Adipocyte (in vitro differentiated cells): Measurements from ENCODE around the gene E2F3.

Source experiments
- DNase-seq: peaks from one replicate; pipeline ENCODE4 v3.0.0-alpha.2; 2015; ENCODE audit warnings: low read depth
- H3K27me3 ChIP-seq: replicated peaks from 2 replicates; pipeline ENCODE4 v1.7.0; 2013; ENCODE audit warnings: mild to moderate bottlenecking, low read length, moderate library complexity; ENCODE audit not compliant: control insufficient read depth, insufficient read depth
- H3K36me3 ChIP-seq: 2 replicates; pipeline ENCODE4 v1.7.0; 2013; ENCODE audit warnings: low read length, mild to moderate bottlenecking, moderate library complexity; ENCODE audit not compliant: control insufficient read depth, insufficient read depth, severe bottlenecking
- H3K4me1 ChIP-seq: 2 replicates; pipeline ENCODE4 v1.7.0; 2013; ENCODE audit warnings: mild to moderate bottlenecking, low read length, moderate library complexity; ENCODE audit not compliant: control insufficient read depth, insufficient read depth
- H3K4me3 ChIP-seq: 2 replicates; pipeline ENCODE4 v1.7.0; 2013; ENCODE audit warnings: mild to moderate bottlenecking, low read length, moderate library complexity
- H3K9ac ChIP-seq: 2 replicates; pipeline ENCODE4 v1.7.0; 2013; ENCODE audit warnings: mild to moderate bottlenecking, low read length, moderate library complexity
- H3K9me3 ChIP-seq: 2 replicates; pipeline ENCODE4 v1.7.0; 2013; ENCODE audit warnings: mild to moderate bottlenecking, low read length, moderate library complexity; ENCODE audit not compliant: control insufficient read depth

The E2F3 gene

DNA sequence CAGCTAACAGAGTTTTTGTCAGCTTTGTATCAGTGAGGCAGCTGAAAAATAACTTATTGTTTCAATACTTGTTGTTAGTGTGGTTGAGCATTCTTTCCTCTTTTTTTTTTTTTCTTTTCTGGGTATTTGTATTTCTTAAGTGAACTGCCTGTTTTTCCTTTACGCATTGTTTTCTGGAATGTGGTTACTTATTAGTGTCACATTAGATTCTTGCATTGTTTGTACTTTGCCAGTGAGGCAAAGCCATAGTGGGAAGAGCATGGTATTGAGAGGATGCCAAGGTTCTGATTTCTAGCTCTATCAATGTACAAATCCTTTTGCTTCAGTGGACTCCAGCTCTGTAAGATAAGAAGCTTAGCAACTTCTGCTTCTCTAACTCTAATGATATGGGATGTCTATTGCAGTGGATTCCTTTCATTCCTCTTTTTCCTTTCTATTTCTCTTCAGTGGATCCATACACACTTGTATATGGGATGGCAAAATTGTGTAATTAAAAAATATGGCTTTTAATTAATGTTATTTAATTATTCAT, 136.5 kb downstream of the E2F3 start:
- Histone ChIP-seq H3K9ac (no peak overlapping the region), H3K4me1 (peaks cover 19% of the 10 kb centered on the region), H3K9me3 (no peaks in the 10 kb centered on the region), H3K4me3 (no peak overlapping the region), H3K27me3 (no peaks in the 10 kb centered on the region), H3K36me3 (no peaks in the 10 kb centered on the region)
- DNase-seq = no peak

GRCh38 chr6:20538907-20539306, 137.2 kb downstream of the E2F3 start:
- no peaks in the 10 kb centered on the region for H3K27me3 ChIP-seq
- H3K36me3 ChIP-seq = no peaks in the 10 kb centered on the region
- H3K4me1 ChIP-seq = peaks cover 18% of the 10 kb centered on the region
- H3K9ac ChIP-seq = no peak overlapping the region
- no peak for DNase-seq
- H3K9me3 ChIP-seq = no peaks in the 10 kb centered on the region
- no peak overlapping the region for H3K4me3 ChIP-seq

DNA sequence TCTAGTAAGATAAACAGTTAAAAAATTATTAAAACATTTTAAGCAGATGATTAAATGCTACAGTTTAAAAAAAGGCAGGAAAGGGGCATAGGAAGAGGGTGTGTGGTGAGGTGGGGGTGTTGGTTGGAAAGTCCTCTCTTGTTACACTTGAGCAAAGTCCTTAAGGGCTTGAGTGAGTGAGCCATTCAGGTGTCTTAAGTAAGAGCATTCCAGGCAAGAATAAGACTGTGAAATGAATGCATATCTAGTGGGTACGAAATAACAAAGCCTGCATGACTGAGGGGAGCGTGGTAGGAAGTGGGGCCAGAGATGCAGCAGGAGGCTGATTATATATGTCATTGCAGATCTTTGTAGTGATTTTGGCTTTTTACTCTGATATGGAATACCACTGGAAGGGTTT, 137.7 kb downstream of the E2F3 start:
- H3K27me3 ChIP-seq = no peaks in the 10 kb centered on the region
- no peak for DNase-seq
- no peaks in the 10 kb centered on the region for H3K36me3 ChIP-seq
- peaks cover 18% of the 10 kb centered on the region for H3K4me1 ChIP-seq
- no peak overlapping the region for H3K4me3 ChIP-seq
- no peaks in the 10 kb centered on the region for H3K9me3 ChIP-seq
- no peak overlapping the region for H3K9ac ChIP-seq

DNA sequence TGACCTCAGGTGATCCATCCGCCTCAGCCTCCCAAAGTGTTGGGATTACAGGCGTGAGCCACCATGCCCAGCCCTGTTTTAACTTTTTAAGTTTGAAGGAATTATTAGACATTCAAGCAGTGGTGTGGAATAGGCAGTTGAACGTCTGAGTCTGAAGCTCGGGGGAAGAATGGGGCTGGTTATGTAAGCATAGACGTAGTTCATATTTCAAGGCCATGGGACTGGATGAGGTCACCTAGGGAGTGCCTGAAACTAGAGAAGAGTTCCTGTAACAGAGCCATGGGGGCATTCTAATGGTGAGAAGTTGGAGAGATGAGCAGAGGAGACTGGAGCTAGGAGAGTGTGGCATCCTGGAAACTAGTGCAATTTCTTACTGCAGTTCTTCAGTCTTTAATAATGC, 139.0 kb downstream of the E2F3 start:
- Histone ChIP-seq H3K4me3 (no peak overlapping the region), H3K27me3 (no peaks in the 10 kb centered on the region), H3K9me3 (no peaks in the 10 kb centered on the region), H3K9ac (no peak overlapping the region), H3K36me3 (no peaks in the 10 kb centered on the region), H3K4me1 (peaks cover 10% of the 10 kb centered on the region)
- no peak for DNase-seq

DNA sequence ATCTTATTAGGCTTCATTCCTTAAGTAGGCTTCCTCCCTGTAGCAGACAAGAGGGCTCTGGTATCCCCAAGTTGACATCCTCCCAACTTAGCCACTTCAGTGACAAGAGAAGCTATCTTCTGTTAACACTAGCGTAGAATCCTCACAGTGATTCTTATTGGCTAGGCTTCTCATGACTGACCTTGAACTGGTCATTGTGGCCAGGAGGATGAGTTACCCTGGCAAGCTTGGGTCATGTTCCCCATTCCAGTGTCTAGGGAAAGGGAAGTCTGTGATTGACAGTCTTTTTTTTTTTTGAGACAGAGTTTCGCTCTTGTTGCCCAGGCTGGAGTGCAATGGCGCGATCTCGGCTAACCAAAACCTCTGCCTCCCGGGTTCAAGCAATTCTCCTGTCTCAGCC, 139.7 kb downstream of the E2F3 start:
- no peak for DNase-seq
- H3K9me3 ChIP-seq = no peaks in the 10 kb centered on the region
- H3K36me3 ChIP-seq = peaks cover 7% of the 10 kb centered on the region
- H3K9ac ChIP-seq = no peak overlapping the region
- H3K4me3 ChIP-seq = no peak overlapping the region
- H3K4me1 ChIP-seq = peaks cover 10% of the 10 kb centered on the region
- no peaks in the 10 kb centered on the region for H3K27me3 ChIP-seq

- Histone ChIP-seq H3K4me1 (peaks cover 10% of the 10 kb centered on the region), H3K4me3 (no peak overlapping the region), H3K9me3 (no peaks in the 10 kb centered on the region), H3K27me3 (no peaks in the 10 kb centered on the region), H3K9ac (no peak overlapping the region), H3K36me3 (peaks cover 11% of the 10 kb centered on the region)
- peak; percentile 86 for DNase-seq
Observed at GRCh38 chr6:20542927-20543602, 141.4 kb downstream of the E2F3 start.
